GM19025 (cell line): Measurements from ENCODE around the gene TTLL6.
"Not testable (repeated sequence)": the region's sequence is repeated elsewhere in the genome, so short reads cannot be mapped to it uniquely, and the experiment has no call there.

Experiments
- ATAC-seq: cut with Tn5 transposase; IDR thresholded peaks from one replicate; pipeline ENCODE4 v1.9.1; 2021; ENCODE audit warnings: mild to moderate bottlenecking, low read depth, moderate library complexity; ENCODE audit not compliant: unreplicated experiment

Gene TTLL6

DNA sequence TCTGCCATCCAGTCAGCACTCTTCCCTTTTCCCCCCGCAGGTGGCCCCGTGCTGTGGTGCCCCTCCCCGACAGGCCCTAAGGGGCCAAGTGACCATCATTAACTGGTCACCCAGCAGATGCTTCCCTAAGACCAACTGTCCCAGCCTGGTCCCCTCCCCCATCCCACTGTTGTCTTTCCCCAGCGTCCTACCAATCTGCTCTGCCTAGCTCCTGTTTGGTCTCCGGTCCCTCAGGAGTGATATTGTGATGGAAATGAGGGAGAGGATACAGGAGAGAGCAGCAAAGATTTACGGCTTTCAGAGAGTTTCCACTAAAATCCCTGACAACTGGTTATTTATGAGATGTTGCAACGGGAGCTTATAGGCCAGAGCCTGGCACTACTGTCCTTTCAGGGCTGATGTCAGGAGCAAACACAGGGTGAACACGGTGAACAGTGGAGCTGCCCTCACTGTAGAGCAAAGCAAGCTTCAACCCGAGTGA, 1.4 kb upstream of the TTLL6 start:
- no peak for ATAC-seq

DNA sequence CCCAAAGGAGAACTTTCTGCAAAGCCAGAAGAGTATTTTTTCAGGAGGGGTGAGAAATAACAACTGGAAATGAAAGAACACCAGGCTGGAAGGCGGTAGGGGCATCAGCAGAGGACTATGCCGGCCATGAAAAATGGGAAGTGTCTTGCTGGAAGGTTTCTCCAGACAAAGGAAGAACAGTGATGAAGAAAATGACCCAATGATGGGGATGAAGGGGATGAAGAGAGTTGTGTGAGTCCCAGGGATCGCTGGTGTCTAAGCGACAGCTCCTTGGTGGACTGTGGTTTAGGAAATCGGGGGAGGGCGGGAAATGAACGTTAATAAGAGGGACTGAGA, 623 bp downstream of the TTLL6 start:
- ATAC-seq: no peak

GRCh38 chr17:48815311-48815710, 1.7 kb downstream of the TTLL6 start:
- ATAC-seq: no peak

DNA sequence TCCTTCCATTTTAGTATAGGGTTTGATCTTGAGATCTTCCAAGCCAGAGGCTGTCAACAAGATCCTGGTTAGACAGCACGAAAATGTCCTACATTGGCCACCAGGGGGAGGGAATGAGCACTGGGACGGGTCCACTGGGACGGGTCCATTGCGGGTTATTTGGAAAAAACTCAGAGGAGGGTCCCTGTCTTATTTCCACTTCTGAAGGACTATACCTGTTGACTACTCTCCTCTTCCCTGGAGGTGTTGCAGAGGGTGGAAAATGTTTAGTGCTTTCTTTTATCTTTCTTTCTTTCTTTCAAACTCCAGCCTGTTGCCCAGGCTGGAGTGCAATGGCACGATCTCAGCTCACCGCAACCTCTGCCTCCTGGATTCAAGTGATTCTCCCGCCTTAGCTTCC, 2.5 kb downstream of the TTLL6 start:
- ATAC-seq: no peak

DNA sequence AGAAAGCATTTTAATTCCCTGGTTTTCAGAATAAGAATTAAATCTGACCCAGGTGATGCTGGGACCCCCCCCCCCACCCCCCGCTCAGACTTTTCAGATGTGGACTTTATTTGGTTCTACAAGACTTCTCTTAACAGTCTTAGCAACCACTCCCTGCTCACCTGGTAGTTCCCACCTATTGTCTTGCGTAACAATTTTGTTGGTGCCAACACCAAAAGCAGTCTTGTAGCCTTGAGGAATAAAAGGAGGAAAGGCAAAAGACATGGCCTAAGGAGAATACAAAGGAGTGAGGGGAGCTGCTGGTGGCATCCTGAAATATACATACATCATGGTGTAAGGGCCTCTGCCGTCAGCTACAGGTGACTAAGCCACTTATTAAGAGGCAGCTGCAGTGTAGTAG, 5.0 kb downstream of the TTLL6 start:
- no peak for ATAC-seq

- no peak for ATAC-seq
Observed at GRCh38 chr17:48809182-48809581, 7.8 kb downstream of the TTLL6 start.

- no peak for ATAC-seq
Observed at GRCh38 chr17:48804936-48805411, 12.1 kb downstream of the TTLL6 start.

DNA sequence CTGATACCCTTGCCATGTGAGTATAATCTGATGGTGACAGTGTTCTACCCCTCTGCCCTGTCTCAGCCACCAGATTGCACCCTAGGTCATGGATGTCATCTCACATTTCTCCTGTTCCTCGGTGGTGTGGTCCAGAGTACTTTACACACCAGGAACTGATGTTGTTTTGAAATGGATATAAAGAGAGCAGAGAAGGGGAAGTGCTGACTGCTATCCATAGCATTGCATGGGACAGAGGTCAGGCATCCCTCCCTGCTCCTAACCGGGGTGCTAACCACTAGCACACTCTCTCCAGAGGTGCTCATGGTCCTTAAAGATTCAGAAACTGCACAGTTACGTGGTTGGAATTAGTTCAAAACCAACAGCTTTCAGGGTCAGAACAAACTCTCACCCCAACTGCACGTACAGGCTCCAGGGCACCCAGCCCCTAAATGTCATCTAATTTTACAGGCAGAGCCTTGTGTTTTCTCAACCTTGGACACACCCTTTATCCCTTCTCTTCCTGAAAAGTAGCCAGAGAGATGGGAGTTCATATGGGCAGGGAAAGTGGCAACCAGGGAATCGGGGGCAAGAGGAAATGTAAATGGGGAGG, 16.3 kb downstream of the TTLL6 start:
- no peak for ATAC-seq

DNA sequence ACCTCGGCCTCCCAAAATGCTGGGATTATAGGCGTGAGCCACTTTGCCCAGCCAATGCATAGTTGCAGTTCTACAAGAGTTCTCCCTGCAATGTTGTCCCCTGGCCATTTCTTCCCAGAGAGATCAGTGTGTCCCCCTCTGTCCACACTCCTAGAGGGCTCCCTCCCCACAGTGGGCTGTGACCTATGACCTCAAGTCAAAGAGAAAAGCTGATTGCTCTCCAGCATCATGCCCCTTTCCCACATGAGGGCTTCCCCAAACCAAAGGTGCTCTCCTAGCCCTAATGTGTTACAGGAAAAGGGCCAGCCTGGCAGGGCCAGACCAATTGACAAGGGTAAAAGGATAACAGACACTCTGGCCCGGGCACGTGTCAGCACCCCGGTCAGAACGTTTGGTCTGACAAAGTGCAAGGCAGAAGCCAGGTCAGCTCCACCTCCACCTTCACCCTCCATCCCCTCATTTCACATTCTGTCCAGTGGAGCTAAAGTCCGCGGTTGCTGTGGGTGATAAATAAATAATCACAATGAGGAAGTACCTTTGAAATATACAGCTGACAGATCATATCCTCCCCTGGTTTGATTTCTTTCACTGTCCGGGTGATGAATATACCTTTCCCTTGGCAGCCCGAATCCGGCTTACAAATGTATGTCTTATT, 17.8 kb downstream of the TTLL6 start:
- no peak for ATAC-seq

GRCh38 chr17:48796163-48796522, 20.9 kb downstream of the TTLL6 start:
- ATAC-seq: not testable (repeated sequence)

GRCh38 chr17:48795444-48796162, 21.4 kb downstream of the TTLL6 start:
- ATAC-seq: no peak

DNA sequence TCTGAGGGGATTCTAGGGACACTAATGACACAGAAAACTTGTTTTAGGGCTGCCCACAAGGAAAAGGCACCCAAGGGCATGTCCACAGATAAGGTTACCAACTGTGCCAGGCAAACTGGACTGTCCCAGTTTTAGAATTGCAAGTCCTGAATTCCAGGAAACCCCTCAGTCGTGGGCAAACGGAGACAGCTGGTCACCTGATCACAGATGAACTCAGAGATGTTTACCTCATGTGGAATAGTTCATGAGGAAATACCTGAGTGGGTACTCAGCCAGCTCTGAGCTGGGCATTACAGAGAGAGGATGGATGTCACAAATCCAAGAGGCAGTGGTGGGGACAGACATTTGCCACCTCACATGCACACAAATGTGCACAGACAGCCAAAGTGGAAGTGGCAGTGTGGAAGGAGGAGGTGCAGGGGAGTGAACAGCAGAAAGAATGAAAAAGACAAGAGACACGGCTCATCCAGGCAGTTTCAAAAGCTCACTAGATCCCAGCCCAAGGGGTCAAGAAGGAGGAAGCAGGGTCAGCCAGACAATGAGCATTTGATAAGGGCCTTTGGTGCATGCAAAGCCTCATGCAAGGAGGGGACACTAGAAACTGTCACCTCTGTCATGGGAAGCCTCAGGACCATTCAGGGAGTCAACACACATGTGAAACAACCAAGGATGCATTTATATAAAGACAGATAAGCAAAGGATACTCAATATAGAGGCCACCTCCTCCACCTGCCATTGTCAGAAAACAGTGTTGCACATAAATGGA, 24.8 kb downstream of the TTLL6 start:
- ATAC-seq: no peak

DNA sequence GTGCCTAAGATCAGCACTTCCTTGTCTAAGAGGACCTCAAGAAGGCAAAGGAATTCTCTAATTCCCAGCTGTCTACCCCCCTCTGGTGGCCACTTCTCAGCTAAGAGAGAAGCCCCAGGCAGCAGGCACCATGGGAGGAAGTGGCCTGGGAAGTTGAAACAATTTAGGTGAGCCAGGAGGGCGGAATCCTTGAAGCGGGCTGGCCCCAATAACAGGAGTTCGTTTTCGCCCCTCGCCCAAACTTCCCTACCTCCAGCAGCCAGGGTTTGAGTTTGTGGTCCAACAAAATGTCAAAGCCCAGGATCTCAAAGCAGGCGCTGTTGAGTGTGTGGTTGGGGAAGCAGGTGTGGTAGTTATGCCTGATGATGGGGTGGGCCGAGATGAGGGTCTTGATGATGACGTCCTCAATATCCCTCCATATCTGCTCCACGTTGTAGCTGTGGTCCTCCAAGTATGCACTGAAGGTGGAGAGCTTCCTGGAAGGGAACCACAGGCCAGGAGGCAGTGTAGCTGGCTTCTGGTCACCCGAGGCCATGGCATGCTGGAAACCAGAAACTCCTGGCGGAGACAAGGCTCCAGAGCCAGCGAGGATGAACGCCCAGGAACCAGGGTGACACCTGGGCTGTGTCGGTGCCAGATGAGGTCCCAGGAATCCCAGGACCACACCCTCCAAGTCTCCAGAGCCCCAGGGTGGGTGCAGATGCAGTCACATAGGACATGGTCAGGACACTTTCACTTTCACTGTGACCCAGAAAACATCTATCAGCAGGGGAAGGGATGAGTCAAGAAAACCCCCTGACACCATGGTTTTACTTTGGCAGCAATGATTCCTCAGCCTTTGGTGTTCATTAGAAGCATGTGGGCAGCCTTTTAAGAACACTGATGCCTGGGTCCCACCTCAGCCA, 25.6 kb downstream of the TTLL6 start:
- no peak for ATAC-seq

- ATAC-seq: no peak
Observed at GRCh38 chr17:48790607-48791127, 26.4 kb downstream of the TTLL6 start.

- ATAC-seq: no peak
Observed at GRCh38 chr17:48787828-48788227, 29.2 kb downstream of the TTLL6 start.

DNA sequence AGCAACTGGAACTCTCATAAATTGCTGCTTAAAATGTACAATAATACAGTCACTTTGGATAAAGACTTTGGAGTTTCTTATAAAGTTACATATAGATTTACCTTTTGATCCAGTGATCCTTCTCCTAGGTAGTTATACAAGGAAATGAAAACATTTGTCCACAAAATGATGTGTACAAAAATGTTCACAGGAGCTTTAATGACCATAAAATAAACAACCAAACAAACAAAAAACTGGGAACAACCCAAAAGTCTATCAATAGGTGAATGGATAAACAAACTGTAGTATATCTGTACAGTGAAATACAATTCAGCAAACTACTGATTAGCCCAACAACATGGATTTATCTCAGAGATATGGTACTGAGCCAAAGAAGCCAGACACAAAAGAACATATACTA, 37.6 kb downstream of the TTLL6 start:
- no peak for ATAC-seq

DNA sequence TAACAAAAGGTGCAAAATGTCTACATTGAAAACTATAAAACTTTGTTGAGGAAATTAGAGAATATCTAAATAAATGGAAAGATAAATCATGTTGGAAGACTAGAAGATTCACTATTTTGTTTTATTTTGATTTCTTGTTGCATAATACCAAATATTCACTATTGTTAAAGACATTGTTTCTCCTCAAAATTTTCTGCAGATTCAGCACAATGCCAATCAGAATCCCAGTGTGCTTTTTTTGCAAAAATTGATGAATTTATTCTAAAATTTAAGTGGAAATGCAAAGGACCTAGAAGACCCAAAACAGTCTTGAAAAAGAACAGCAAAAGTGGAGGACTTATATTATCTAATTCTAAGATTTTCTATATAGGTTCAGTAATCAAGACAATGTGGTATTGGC, 40.4 kb downstream of the TTLL6 start:
- ATAC-seq: no peak

GRCh38 chr17:48773245-48773644, 43.8 kb downstream of the TTLL6 start:
- ATAC-seq: no peak

GRCh38 chr17:48770954-48771353, 46.1 kb downstream of the TTLL6 start:
- ATAC-seq: no peak
